ENCODE results near the gene SECTM1. TPM values are rescaled to one million over a fixed set of nuclear protein-coding genes. Genes with fewer than 3 reads are reported as not detected.
A peak's percentile ranks its signal among the peaks of the same experiment; 100 is the strongest.
"Not testable (repeated sequence)": the region's sequence is repeated elsewhere in the genome, so short reads cannot be mapped to it uniquely, and the experiment has no call there.

The SECTM1 gene
- total RNA-seq, 1 donor from 2014 or later, result 11.7 TPM

- DNase-seq, result not testable (repeated sequence)
These were observed 14.4 kb upstream of the SECTM1 start for GRCh38 chr17:82347994-82348393.

- no peak for DNase-seq
These were observed 13.1 kb upstream of the SECTM1 start for GRCh38 chr17:82346342-82347300.

DNA sequence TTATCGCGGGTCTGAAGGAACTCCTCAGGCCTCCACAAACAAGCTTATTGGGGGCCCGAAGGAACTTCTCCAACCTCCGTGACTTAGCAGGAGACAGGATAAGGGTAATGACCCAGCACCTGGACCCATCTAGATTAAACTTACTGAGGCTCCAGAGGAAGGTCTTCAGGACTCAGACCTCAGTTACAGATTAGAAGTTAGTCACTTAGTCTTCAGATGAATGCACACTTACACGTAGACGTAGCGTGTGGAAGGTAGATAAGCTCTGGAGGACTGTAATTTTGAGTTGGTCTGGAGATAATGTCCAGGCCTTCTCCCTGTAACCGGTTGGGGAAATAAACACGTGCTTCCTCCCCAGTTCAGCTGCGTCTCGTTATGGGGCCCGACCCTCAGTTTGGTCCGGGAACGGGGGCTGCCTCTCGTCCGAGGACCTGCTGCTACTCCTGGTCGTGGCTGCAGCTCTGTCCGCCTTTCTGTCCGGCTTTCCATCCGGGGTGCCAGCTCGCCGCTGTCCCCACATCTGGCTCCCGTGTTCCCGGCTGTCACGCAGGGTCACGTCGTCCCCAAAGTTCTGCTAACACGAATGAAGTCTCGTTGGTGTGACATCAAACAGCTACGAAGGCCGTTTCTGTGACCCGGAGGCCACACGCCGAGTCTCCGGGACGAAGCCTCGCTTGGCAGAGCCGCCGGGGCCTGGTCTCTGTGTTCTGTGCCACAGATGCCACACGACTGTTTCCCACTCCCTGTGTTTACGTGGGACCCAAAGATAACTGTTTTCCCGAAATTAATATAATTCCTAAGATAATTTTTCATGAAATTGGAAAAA is 11.8 kb upstream of the SECTM1 start:
- DNase-seq, result no peak

GRCh38 chr17:82344175-82344907 is 10.8 kb upstream of the SECTM1 start:
- no peak for DNase-seq

DNA sequence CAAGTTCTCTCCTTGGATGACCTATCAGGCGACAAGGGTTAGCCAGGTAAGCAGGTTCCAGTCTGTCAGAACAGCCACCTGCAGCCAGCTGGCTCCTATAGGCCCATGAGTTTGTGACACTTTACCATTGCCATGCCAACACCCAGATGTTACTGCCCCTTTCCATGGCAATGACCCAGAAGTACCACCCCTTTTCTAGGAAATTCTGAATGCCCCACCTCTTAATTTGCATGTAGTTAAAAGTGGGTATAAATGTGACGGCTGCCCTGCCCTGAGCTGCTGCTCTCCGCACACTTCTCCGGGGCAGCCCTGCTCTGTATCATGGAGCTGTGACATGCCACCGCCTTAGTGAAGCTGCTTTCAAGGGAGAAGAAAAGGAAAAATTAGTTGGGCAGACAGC is 10.0 kb upstream of the SECTM1 start:
- DNase-seq, result no peak

GRCh38 chr17:82342361-82343079 is 9.0 kb upstream of the SECTM1 start:
- DNase-seq, result no peak

DNA sequence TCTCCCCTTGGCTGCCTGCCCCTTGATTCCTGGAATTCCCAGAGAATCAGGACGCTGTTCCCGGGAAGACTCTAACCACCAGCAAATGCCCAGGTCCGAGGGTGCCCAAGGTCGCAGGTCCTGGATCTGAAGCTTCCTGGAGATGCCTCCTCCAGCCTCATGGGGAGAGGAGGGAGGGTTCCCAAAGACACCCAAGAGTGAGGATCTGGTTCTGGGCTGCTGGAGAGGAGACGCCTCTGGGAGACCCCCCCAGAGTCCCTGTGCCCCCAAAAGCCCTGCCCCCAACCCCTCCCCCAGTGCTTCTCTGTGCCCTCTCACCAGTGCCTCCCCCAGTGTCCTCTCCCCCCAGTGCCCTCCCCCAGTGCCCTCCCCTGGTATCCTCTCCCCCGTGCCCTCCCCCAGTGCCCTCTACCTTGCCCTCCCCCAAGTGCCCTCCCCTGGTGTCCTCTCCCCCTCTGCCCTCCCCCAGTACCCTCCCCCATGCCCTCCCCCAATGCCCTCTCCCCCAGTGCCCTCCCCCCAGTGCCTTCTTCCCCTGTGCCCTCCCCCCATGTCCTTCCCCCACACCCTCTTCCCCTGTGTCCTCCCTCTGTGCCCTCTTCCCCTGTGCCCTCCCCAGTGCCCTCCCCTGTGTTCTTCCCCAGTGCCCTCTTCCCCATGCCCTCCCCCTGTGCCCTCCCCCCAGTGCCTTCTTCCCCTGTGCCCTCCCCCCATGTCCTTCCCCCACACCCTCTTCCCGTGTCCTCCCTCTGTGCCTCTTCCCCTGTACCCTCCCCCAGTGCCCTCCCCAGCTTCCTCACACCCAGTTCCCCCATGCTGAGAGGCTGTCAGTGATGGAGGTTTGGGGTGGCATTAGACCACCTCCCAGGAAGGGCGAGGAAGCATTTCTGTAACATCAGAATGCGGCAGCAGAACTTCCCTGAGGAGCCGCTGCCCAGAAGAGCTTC is 6.3 kb upstream of the SECTM1 start:
- no peak for DNase-seq

GRCh38 chr17:82338858-82339633 is 5.5 kb upstream of the SECTM1 start:
- peak; percentile 42 for DNase-seq

GRCh38 chr17:82334622-82335394 is 1.2 kb upstream of the SECTM1 start:
- DNase-seq, result no peak

GRCh38 chr17:82334204-82334621 is 647 bp upstream of the SECTM1 start:
- no peak for DNase-seq

DNA sequence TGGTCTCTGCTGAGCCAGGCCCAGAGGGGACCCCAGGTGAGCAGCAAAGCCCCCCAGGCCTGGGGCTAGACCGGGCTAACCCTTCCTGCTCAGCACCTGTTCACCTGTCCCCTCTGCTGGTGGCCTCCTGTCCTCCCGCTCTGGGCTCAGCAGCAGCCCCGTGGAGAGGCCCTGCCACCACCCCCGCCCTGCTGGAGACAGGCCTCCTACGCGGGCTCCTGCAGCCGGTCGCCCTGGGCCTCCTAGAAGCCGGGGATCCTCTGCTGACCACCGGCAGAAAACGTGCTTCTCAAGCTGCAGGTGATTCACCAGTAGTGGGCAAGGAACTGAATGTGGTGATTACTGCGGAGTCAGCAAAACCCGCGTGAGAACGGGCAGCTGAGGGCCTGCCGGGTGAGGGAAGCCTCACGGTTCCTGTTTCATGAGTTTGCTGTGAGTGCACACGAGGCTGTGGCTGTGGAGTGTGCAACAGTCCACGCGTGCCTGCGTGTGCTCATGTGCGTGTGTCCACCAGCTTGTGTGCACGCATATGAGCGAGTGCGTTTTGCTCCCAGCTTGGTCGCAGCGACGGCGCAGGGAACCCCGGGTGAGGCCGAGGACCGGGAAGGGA is 792 bp downstream of the SECTM1 start:
- DNase-seq, result no peak

- no peak for DNase-seq
These were observed 2.1 kb downstream of the SECTM1 start for GRCh38 chr17:82331345-82331939.

DNA sequence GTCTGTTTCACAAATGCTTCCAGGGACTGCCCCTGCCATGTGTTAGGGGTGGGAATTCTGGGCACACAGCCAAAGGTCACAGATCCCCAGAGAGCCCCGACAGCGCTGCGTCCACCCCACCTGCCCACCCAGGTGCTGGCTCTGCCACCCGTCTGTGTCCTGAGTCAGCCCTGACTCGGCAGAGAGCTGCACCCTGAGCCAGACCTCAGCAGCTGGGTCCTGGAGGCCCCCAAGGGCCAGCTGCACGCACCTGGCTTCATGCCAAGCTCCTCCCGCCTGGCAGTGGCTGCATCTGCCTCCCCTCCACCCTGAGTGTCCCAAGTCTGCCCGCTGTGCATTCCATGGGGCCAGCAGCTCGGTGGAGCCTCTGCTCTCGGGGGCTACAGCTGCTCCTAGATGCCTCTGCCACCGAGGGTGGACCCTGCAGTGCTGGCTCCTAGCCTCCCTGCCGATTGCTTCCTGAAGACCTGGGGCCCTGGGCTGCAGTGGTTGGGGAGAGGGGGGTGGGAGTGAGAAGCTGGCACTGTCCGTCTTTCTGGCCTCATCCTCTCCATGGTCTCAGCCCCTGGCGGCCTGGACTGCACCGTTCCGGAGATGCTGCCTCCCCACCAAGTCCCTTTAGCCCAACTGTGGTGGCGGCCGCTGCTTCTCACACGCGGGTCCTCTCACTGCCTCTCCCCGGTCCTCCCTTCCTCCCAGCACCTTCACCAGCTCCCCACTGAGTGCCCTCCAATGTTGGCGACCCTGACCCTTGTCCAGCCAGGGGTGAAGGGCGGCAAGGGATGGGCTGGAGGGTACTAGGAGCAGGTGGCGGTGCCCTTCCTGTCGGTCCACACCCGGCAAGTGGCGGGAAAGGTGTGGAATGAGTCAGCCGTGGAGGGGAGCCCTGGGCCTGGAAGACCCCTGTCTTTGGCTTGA is 3.0 kb downstream of the SECTM1 start:
- DNase-seq, result peak; percentile 33

DNA sequence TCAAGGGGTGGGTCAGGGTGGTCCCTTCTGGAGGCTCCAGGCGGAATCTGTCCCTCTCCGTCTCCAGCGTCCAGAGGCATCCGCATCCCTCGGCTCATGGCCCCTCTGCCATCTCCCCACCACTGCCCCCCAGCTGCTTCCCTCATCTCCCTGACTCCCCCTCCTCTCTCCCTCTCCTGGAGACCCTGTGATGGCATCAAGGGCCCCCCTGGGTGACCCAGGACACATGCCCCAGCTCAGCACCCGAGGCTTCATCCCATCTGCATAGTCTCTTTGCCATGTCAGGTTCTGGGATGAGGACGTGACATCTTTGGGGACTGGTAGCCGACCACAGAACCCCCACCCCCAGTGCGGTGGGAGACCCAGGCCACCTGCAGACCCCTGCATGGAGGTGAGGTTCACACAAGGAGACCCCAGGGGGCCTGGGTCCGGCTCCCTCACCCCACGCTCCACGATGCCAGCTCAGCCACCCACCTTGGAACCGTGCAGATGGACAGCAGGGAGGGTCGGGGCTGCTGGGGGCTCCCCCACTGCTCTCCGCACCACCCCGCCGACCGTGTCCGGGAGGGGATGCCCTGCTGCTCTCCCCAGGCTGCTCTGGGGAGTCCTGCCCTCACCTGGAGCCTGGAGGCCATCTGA is 3.8 kb downstream of the SECTM1 start:
- DNase-seq, result no peak

DNA sequence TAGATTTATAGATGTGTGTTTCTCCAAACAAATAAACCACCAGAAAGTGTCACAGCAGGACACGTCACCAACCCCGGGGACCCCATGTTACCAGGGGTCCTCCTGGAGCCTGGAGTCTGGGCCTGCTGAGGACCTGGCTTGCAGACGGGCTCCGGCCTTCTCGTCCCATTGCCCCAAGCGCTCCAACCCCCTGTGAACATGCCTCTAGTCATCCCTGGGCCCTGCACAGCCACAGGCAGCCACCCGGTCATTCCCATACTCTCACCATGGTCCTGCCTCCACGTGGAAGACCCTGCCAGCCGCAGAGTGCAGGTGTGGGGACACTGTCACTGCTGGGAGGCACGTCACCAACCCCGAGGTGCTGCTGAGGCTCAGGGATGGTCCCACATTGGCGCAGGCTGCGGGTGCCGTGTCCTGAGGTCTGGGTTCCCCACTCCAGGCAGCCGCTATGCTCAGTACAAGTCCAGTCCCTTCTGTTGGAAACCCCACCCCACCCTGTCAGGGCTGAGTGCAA is 4.5 kb downstream of the SECTM1 start:
- no peak for DNase-seq

Data from skin of body (tissue), 2 donors.